LNCaP clone FGC (cell line): ENCODE data around the gene EIF5A.

Source experiments
- DNase-seq: peaks from one replicate; pipeline ENCODE4 v3.0.0-alpha.2; 2011; ENCODE audit warnings: low read depth
- H3K4me3 ChIP-seq: 2 replicates; pipeline ENCODE4 v1.5.1; 2011; ENCODE audit warnings: mild to moderate bottlenecking, low read depth, low read length, control low read depth
- CTCF ChIP-seq: IDR thresholded peaks from 2 replicates; pipeline ENCODE4 v1.5.1; 2012; ENCODE audit warnings: mild to moderate bottlenecking; ENCODE audit not compliant: control insufficient read depth, insufficient read depth; ENCODE audit errors: extremely low read depth

Gene EIF5A

DNA sequence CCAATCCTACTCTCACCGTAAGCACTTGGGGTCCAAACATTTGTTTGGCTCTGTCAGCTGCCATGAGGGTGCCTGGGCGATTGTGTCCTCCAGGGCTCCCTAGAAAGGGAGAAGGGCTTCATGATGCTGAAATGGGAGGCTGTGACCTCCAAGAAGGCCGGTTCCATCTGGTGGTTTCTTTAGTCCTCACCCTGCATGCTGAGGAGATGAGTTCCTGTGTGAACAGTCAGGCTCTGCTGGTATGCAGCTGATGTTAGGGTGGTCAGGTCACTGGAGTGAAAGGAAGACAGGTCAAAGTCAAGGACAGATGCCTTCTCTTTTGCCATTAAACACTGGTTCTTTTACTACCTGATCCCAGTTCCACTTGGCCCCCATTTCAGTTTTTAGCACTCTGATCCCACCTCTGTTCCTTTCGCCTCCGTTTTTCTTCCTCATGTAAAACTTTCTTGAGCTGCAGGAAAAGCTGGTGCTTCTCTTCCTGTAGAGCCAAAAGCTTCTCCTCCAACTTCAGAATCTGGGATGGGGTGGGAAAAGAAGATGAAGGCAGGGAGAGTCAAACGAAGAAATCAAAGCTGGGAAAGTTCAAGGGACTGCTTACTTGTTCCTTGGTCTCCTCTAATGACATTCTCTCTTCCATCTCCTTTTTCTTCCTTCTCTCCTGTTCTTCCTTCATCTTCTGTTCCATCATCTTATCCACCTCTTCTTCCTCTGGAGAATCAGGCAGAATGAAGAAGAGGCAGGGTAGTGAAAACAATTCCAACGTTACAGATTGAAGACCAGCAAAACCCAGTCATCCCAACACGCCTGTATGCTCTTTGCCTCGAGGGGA is 6.7 kb downstream of the EIF5A start:
- TF ChIP-seq CTCF: no peak
- no peak for DNase-seq
- H3K4me3 ChIP-seq: peak overlapping the region; percentile 86

- peak; percentile 57 for DNase-seq
- no peak for TF ChIP-seq CTCF
- peak within 1 kb of the TSS; percentile 86 for H3K4me3 ChIP-seq
Observed at GRCh38 chr17:7314719-7315569, 7.5 kb downstream of the EIF5A start, which contains the start of gene GPS2. GPS2 (minus strand) TSS chr17:7315360; CDS start chr17:7315052, 308 bp downstream.

DNA sequence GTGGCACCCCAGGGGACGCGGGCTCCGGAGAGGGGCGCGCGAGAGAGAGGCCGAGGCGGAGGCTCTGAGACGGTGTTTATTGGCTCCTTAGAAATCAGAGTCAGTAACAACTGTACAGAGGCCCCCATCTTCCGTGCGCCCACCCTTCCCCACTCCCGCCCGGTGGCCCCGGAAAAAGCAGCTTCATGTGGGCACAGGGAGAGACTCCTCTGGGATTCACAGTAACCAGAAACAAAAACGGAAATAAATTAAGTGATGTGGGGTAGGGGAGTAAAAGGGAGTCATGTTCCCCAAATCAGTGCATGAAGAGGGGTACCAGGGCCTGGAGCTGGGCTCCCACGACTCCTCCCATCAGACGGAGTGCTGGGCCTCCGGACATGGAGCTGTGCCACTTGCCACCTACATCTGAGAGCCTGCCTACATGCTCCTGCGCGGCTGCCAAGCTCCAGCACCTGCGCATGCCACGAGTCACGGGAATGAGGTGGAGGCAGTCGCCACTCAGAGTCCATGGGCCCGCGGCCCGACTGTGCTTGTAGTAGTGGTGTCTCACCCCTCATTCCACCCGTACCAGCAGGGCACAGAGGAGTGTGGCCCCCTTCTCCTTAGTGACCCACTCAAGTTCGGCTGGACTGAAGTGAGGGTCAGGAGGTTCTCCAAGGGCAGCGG is 8.3 kb downstream of the EIF5A start:
- TF ChIP-seq CTCF: no peak
- peak overlapping the region; percentile 86 for H3K4me3 ChIP-seq
- DNase-seq: no peak

- H3K4me3 ChIP-seq: no peak overlapping the region
- no peak for DNase-seq
- no peak for TF ChIP-seq CTCF
Observed at GRCh38 chr17:7317161-7317803, 9.9 kb downstream of the EIF5A start.

DNA sequence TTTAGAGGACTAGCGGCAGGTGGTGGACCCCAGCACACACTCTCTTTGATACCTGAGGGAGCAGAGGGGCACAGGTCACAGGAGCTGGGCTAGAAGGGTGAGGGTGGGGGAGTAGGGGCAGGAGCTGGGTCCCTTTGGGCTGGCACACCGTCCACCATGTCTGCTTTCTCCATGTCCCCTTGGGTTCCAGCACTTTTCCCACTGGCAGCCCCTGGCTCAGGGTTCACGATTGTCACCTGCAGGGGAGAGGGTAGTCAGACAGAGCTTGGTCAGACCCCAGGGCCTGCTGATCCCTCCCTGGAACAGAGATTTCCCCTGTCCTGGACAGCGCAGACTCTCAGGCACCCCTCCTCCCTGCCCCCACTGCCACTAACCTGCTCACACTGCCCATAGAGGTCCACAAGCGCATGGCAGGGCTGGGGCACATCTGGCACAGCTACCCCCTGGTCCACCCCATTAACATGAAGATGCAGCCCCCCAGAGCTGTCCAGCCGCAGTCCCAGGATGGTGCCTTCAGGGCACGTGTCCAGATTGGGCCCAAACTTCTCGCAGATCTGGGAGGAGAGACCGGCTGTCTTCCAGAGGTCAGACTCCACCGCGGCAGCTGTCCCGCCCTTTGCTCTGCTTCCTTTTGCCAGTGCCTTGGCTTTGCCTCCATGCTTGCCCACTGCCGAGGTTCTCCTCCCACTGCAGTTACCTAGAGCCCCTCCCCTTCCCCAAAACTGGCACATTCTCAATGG is 10.9 kb downstream of the EIF5A start:
- H3K4me3 ChIP-seq: no peak overlapping the region
- TF ChIP-seq CTCF: no peak
- no peak for DNase-seq

DNA sequence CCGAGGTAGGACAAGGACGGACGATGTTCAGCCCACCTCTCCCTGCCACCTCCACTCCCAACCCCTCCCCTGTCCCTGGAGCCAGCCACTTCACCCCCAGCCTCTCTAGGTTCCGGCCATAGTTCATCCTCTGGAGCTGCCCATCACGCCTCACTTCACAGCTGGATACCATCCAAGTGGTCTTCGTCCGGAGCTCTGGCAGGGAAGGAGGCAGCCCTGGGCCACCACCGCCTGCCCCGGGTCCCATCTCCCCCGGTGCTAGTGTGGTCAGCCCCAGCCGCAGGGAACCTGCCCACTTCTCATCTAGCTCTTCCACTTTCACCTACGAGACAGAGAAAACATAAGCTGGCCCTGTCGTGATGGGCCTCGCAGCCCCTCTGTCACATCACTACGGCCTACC is 14.0 kb downstream of the EIF5A start:
- no peak for TF ChIP-seq CTCF
- no peak for DNase-seq
- no peak overlapping the region for H3K4me3 ChIP-seq
